ENCODE data around the gene MGMT. TPM values are rescaled to one million over a fixed set of nuclear protein-coding genes. Genes with fewer than 3 reads are reported as not detected.

Gene MGMT
- total and polyA plus RNA-seq, 7 donors: 4.2 to 13.3 (median 7.5) TPM

GRCh38 chr10:129513312-129513711, 46.3 kb downstream of the MGMT start:
- no peaks in the 10 kb centered on the region for H3K36me3 ChIP-seq (ENCODE audit: insufficient read depth in 1 of 2, low read depth in 1 of 2)
- H3K9me3 ChIP-seq: no peaks in the 10 kb centered on the region
- H3K4me1 ChIP-seq: no peaks in the 10 kb centered on the region
- ATAC-seq (no peak), DNase-seq (no peak)
- no peak overlapping the region for H3K27ac ChIP-seq
- 72 to 75% (median 73%) methylated on average over 8 of the region's 8 CpGs for WGBS, 3 donors
- TF ChIP-seq CTCF (IDR thresholded peaks at IDR 0.05): no peak
- H3K4me3 ChIP-seq: no peak overlapping the region
- intact Hi-C loops (cut with DNase I): no loop called here
- no peaks in the 10 kb centered on the region for H3K27me3 ChIP-seq (ENCODE audit: insufficient read depth in 3 of 3, low read length in 2 of 3)

- WGBS, 3 donors: 74 to 82% (median 81%) methylated on average over 22 of the region's 22 CpGs
- DNase-seq: no peak
Measured at GRCh38 chr10:129514568-129515451, 47.8 kb downstream of the MGMT start.

GRCh38 chr10:129516846-129517679, 50.0 kb downstream of the MGMT start:
- Histone ChIP-seq H3K27ac (no peak overlapping the region), H3K9me3 (no peaks in the 10 kb centered on the region), H3K4me3 (no peak overlapping the region), H3K27me3 (ENCODE audit: insufficient read depth in 3 of 3, low read length in 2 of 3) (no peaks in the 10 kb centered on the region), H3K36me3 (ENCODE audit: insufficient read depth in 1 of 2, low read depth in 1 of 2) (no peaks in the 10 kb centered on the region), H3K4me1 (no peaks in the 10 kb centered on the region)
- DNase-seq (no peak), ATAC-seq (no peak)
- intact Hi-C loops (cut with DNase I): no loop called here
- WGBS, 3 donors: 90 to 93% (median 92%) methylated on average over 26 of the region's 26 CpGs
- no peak for TF ChIP-seq CTCF (IDR thresholded peaks at IDR 0.05)

More at GRCh38 chr10:129514568-129515451, 47.8 kb downstream of the MGMT start:
- Histone ChIP-seq H3K4me1 (no peaks in the 10 kb centered on the region), H3K4me3 (no peak overlapping the region), H3K36me3 (ENCODE audit: insufficient read depth in 1 of 2, low read depth in 1 of 2) (no peaks in the 10 kb centered on the region), H3K27ac (no peak overlapping the region), H3K9me3 (no peaks in the 10 kb centered on the region), H3K27me3 (ENCODE audit: insufficient read depth in 3 of 3, low read length in 2 of 3) (no peaks in the 10 kb centered on the region)
- no peak for TF ChIP-seq CTCF (IDR thresholded peaks at IDR 0.05)
- intact Hi-C loops (cut with DNase I): no loop called here
- ATAC-seq: no peak

- Histone ChIP-seq H3K9me3 (no peaks in the 10 kb centered on the region), H3K36me3 (ENCODE audit: insufficient read depth in 1 of 2, low read depth in 1 of 2) (no peaks in the 10 kb centered on the region), H3K4me3 (no peak overlapping the region), H3K27ac (no peak overlapping the region), H3K4me1 (no peaks in the 10 kb centered on the region), H3K27me3 (ENCODE audit: insufficient read depth in 3 of 3, low read length in 2 of 3) (no peaks in the 10 kb centered on the region)
- intact Hi-C loops (cut with DNase I): no loop called here
- TF ChIP-seq CTCF (IDR thresholded peaks at IDR 0.05): no peak
- no peak for ATAC-seq
- no peak for DNase-seq
- 76 to 82% (median 78%) methylated on average over 10 of the region's 10 CpGs for WGBS, 3 donors
Measured at GRCh38 chr10:129517680-129518057, 50.6 kb downstream of the MGMT start.
